IMR-90 (cell line): ENCODE measurements around the gene LGALSL. TPM values are rescaled to one million over a fixed set of nuclear protein-coding genes. Genes with fewer than 3 reads are reported as not detected.

Source experiments
- ATAC-seq: fragments of 200-7000 bp; cut with Tn5 transposase; 2 replicates; pipeline ENCODE4 v1.9.1; 2020; ENCODE audit warnings: low read depth, mild to moderate bottlenecking, moderate library complexity
- BruUV-seq: library from RNA; stranded (reverse); fragments of 400-500 nt; replicated peaks from 2 replicates; lab custom pipeline; 2021; lab: Mats Ljungman, UMichigan
- CTCF ChIA-PET: fragments of 300-600 bp; formaldehyde crosslinking; extraction: SDS; loops from one replicate; lab custom pipeline; 2021; ENCODE audit warnings: antibody characterized with exemption; lab: Yijun Ruan, JAX
- POLR2A ChIA-PET: fragments of 300-600 bp; sonication (Branson Sonifier 250); formaldehyde crosslinking; loops from one replicate; lab custom pipeline; 2022; ENCODE audit warnings: antibody characterized with exemption; ENCODE audit not compliant: unreplicated experiment; lab: Charles Lee
- DNase-seq: peaks from one replicate; pipeline ENCODE4 v3.0.0; 2013
- H2AFZ ChIP-seq: replicated peaks from 2 replicates; pipeline ENCODE3; 2013; ENCODE audit warnings: low read length, mild to moderate bottlenecking; ENCODE audit not compliant: poor library complexity
- H2AK5ac ChIP-seq: 2 replicates; pipeline ENCODE4 v1.6.1; 2013; ENCODE audit warnings: low read depth, low read length, inconsistent platforms
- H2AK9ac ChIP-seq: replicated peaks from 2 replicates; pipeline ENCODE3; 2013; ENCODE audit warnings: mild to moderate bottlenecking, low read depth, low read length, moderate library complexity; ENCODE audit not compliant: poor library complexity
- H2BK120ac ChIP-seq: 2 replicates; pipeline ENCODE4 v1.6.1; 2013; ENCODE audit warnings: low read depth, low read length, inconsistent platforms
- H2BK15ac ChIP-seq: 3 replicates; pipeline ENCODE4 v1.6.1; 2013; ENCODE audit warnings: low read depth, low read length, inconsistent platforms
- H2BK20ac ChIP-seq: 2 replicates; pipeline ENCODE4 v1.6.1; 2013; ENCODE audit warnings: low read depth, mild to moderate bottlenecking, inconsistent platforms, low read length, moderate library complexity
- H2BK5ac ChIP-seq: 2 replicates; pipeline ENCODE4 v1.6.1; 2013; ENCODE audit warnings: mild to moderate bottlenecking, low read depth, low read length, inconsistent platforms; ENCODE audit not compliant: poor library complexity, severe bottlenecking
- H3K14ac ChIP-seq: replicated peaks from 2 replicates; pipeline ENCODE4 v1.6.1; 2013; ENCODE audit warnings: low read depth, low read length, inconsistent platforms
- H3K18ac ChIP-seq: 2 replicates; pipeline ENCODE4 v1.6.1; 2013; ENCODE audit warnings: low read depth, low read length, control low read depth
- H3K23ac ChIP-seq: 2 replicates; pipeline ENCODE4 v1.6.1; 2013; ENCODE audit warnings: low read depth, low read length, inconsistent platforms
- H3K27ac ChIP-seq: 2 replicates; pipeline ENCODE4 v1.5.1; 2013; ENCODE audit warnings: mild to moderate bottlenecking, control low read depth, low read length; ENCODE audit not compliant: insufficient read depth
- H3K27me3 ChIP-seq: 2 replicates; pipeline ENCODE4 v1.6.1; 2013; ENCODE audit warnings: low read length; ENCODE audit not compliant: control insufficient read depth, insufficient read depth
- H3K36me3 ChIP-seq: 2 replicates; pipeline ENCODE4 v1.6.1; 2013; ENCODE audit warnings: low read length, mixed read lengths; ENCODE audit not compliant: control insufficient read depth, insufficient read depth
- H3K4ac ChIP-seq: 2 replicates; pipeline ENCODE4 v1.6.1; 2013; ENCODE audit warnings: low read depth, low read length, inconsistent platforms
- H3K4me1 ChIP-seq: 2 replicates; pipeline ENCODE4 v1.6.1; 2013; ENCODE audit warnings: low read length, mixed read lengths; ENCODE audit not compliant: control insufficient read depth, insufficient read depth
- H3K4me2 ChIP-seq: 2 replicates; pipeline ENCODE4 v1.6.1; 2013; ENCODE audit warnings: low read depth, mild to moderate bottlenecking, control low read depth, low read length, moderate library complexity
- H3K4me3 ChIP-seq: 2 replicates; pipeline ENCODE4 v1.5.1; 2013; ENCODE audit warnings: low read depth, mild to moderate bottlenecking, control low read depth, low read length, moderate library complexity; ENCODE audit not compliant: insufficient read depth
- H3K56ac ChIP-seq: 2 replicates; pipeline ENCODE4 v1.6.1; 2013; ENCODE audit warnings: low read length, inconsistent platforms; ENCODE audit not compliant: insufficient read depth; ENCODE audit errors: extremely low read depth
- H3K79me1 ChIP-seq, 2 experiments: 2 replicates each; pipeline ENCODE4 v1.6.1; 2013; ENCODE audit warnings: low read length in 2 of 2, inconsistent platforms in 1 of 2, low read depth in 1 of 2
- H3K9ac ChIP-seq: 2 replicates; pipeline ENCODE4 v1.6.1; 2013; ENCODE audit warnings: low read depth, low read length, control low read depth
- H3K9me1 ChIP-seq: 2 replicates; pipeline ENCODE4 v1.6.1; 2013; ENCODE audit warnings: low read length, inconsistent platforms; ENCODE audit not compliant: insufficient read depth
- H3K9me3 ChIP-seq: 2 replicates; pipeline ENCODE4 v1.6.1; 2013; ENCODE audit warnings: low read length; ENCODE audit not compliant: control insufficient read depth, insufficient read depth
- H4K20me1 ChIP-seq: 2 replicates; pipeline ENCODE4 v1.6.1; 2013; ENCODE audit warnings: low read length, inconsistent platforms; ENCODE audit not compliant: insufficient read depth
- H4K5ac ChIP-seq: 2 replicates; pipeline ENCODE4 v1.6.1; 2013; ENCODE audit warnings: mild to moderate bottlenecking, low read depth, low read length, control low read depth
- H4K8ac ChIP-seq, 2 experiments: 2 replicates each; pipeline ENCODE4 v1.6.1; 2013; ENCODE audit warnings: low read depth in 2 of 2, low read length in 2 of 2, control low read depth in 1 of 2, inconsistent platforms in 1 of 2
- H4K91ac ChIP-seq: 2 replicates; pipeline ENCODE4 v1.6.1; 2013; ENCODE audit warnings: low read depth, low read length, inconsistent platforms; ENCODE audit not compliant: insufficient read depth
- BHLHE40 ChIP-seq: fragments of 150-350 bp; IDR thresholded peaks from 2 replicates; pipeline ENCODE4 v1.6.1; 2016; ENCODE audit warnings: mild to moderate bottlenecking, low read depth, low read length
- CHD1 ChIP-seq: IDR thresholded peaks from 2 replicates; pipeline ENCODE4 v1.6.1; 2012; ENCODE audit warnings: low read depth, low read length, improper control_type of control experiment
- FOS ChIP-seq: fragments of 150-350 bp; IDR thresholded peaks from 2 replicates; pipeline ENCODE4 v1.6.1; 2016; ENCODE audit warnings: low read depth, low read length
- MAFK ChIP-seq: IDR thresholded peaks from 2 replicates; pipeline ENCODE4 v1.6.1; 2012; ENCODE audit warnings: low read depth, low read length, improper control_type of control experiment
- RCOR1 ChIP-seq: IDR thresholded peaks from 2 replicates; pipeline ENCODE4 v1.6.1; 2012; ENCODE audit warnings: mild to moderate bottlenecking, low read length, improper control_type of control experiment; ENCODE audit not compliant: insufficient replicate concordance
- RFX5 ChIP-seq: IDR thresholded peaks from 2 replicates; pipeline ENCODE4 v1.8.0; 2012; ENCODE audit warnings: low read depth, mild to moderate bottlenecking, low read length, moderate library complexity
- SMC3 ChIP-seq: fragments of 150-350 bp; IDR thresholded peaks from 2 replicates; pipeline ENCODE4 v1.6.1; 2016; ENCODE audit warnings: low read depth, mild to moderate bottlenecking, antibody characterized with exemption, low read length, moderate library complexity
- WGBS, 2 experiments: methylation state at CpG; one replicate each; pipeline versions ENCODE4 v1.1.5 to v1.1.7; 2013; ENCODE audit warnings: missing lambda C conversion rate in 2 of 2; ENCODE audit not compliant: insufficient read length in 1 of 2; ENCODE audit errors: extremely low coverage in 2 of 2; 5-methylcytosine and 5-hydroxymethylcytosine counted together
- dilution Hi-C: fragments of 300-500 bp; cut with HindIII; formaldehyde crosslinking; loops from one replicate; pipeline ENCODE4 v1.14.3; 2018; ENCODE audit warnings: low sequenced_read_pairs; ENCODE audit not compliant: unreplicated experiment
- in situ Hi-C: fragments of 300-500 bp; cut with MboI; formaldehyde crosslinking; loops from 3 replicates; pipeline ENCODE4 v1.14.3; 2019; ENCODE audit warnings: low sequenced_read_pairs, inconsistent platforms, mixed read lengths
- intact Hi-C: fragments of 100-400 bp; cut with micrococcal nuclease; formaldehyde crosslinking; loops from 2 replicates; pipeline ENCODE4 v1.10.0; 2022
- polyA plus RNA-seq, 3 experiments: library from polyadenylated mRNA; depleted of rRNA; stranded (reverse); fragments of >200 nt; gene quantifications; 2 replicates each; pipeline ENCODE4 v1.2.3, GENCODE V29; 2012; ENCODE audit warnings: low replicate concordance in 1 of 3
- total RNA-seq: library from RNA; depleted of rRNA; stranded (reverse); fragments of >200 nt; gene quantifications from 2 replicates; pipeline ENCODE4 v1.2.3, GENCODE V29; 2012
- TF ChIP-seq, protein P1 (sequence below): conservative IDR thresholded peaks from 2 replicates; pipeline ENCODE4 v1.5.1; 2012; ENCODE audit warnings: mild to moderate bottlenecking, low read depth, low read length, improper control_type of control experiment
- TF ChIP-seq, protein P2 (sequence below): fragments of 150-350 bp; IDR thresholded peaks from 2 replicates; pipeline ENCODE4 v1.6.1; 2017; ENCODE audit warnings: mild to moderate bottlenecking, antibody characterized with exemption, low read length, low read depth

Gene LGALSL
- total and polyA plus RNA-seq, 2 of the 4 experiments (the other 2 are of a cell fraction): 0.86 to 2.9 TPM

DNA sequence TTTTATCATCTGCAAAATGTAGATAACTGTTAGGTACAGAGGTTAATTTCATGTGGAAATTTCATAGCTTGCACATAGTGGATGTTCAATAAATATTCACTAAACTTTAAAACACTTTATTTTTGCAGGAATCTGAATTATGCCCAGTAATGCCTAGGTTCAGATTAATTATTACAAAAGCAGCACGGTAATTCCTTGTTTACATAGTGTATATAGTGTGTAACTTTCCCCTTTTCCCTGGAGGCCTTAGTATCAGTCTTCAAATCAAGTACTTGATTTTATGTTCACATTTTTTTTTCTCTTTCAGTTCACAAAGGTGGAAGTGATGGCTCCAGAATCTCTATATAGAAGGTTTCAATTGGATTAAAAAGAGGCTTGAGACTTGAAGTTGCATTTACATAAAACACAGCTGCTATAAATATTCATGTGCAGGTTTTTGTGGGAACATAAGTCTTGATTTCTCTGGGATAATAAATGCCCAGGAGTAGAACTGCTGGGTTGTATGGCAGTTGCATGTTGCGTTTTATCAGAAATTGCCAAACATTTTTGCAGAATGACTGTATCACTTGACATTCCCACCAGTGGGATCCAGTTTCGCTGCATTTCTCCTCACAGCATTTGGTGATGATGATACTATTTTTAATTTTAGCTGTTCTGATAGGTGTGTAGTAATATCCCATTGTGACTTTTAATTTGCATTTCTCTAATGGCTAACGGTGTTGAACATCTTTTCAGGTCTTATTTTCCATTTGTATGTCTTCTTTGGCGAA, 27.6 kb upstream of the LGALSL start:
- no peak overlapping the region for H2BK20ac ChIP-seq
- H3K4me2 ChIP-seq: no peak overlapping the region
- no peak overlapping the region for H3K27ac ChIP-seq
- H3K4me3 ChIP-seq: no peak overlapping the region
- no peak overlapping the region for H3K9ac ChIP-seq
- no peak overlapping the region for H3K23ac ChIP-seq
- no peak overlapping the region for H4K5ac ChIP-seq
- no peak overlapping the region for H4K91ac ChIP-seq
- H2BK120ac ChIP-seq: no peak overlapping the region
- no peaks in the 10 kb centered on the region for H3K36me3 ChIP-seq
- CTCF ChIA-PET: no interaction called here
- H2BK15ac ChIP-seq: no peak overlapping the region
- H3K79me1 ChIP-seq: no peaks in the 10 kb centered on the region
- no peak overlapping the region for H2AFZ ChIP-seq
- DNase-seq (peak; percentile 16), ATAC-seq (no peak)
- no peak overlapping the region for H2AK5ac ChIP-seq
- H4K8ac ChIP-seq: no peak overlapping the region
- no CpG with 5 or more reads among the region's 5 CpGs for WGBS, 2 experiments
- H3K27me3 ChIP-seq: peaks cover 13% of the 10 kb centered on the region
- H3K9me3 ChIP-seq: no peaks in the 10 kb centered on the region
- POLR2A ChIA-PET: no interaction called here
- H3K14ac ChIP-seq: no peak overlapping the region
- no peak overlapping the region for H3K4ac ChIP-seq
- no peak overlapping the region for H2AK9ac ChIP-seq
- BruUV-seq: no TSS peak
- in situ Hi-C loops: no loop called here
- H3K9me1 ChIP-seq: no peaks in the 10 kb centered on the region
- H3K56ac ChIP-seq: no peak overlapping the region
- no peak overlapping the region for H2BK5ac ChIP-seq
- dilution Hi-C loops: no loop called here
- no peak for TF ChIP-seq RFX5
- TF ChIP-seq, protein P1, sequence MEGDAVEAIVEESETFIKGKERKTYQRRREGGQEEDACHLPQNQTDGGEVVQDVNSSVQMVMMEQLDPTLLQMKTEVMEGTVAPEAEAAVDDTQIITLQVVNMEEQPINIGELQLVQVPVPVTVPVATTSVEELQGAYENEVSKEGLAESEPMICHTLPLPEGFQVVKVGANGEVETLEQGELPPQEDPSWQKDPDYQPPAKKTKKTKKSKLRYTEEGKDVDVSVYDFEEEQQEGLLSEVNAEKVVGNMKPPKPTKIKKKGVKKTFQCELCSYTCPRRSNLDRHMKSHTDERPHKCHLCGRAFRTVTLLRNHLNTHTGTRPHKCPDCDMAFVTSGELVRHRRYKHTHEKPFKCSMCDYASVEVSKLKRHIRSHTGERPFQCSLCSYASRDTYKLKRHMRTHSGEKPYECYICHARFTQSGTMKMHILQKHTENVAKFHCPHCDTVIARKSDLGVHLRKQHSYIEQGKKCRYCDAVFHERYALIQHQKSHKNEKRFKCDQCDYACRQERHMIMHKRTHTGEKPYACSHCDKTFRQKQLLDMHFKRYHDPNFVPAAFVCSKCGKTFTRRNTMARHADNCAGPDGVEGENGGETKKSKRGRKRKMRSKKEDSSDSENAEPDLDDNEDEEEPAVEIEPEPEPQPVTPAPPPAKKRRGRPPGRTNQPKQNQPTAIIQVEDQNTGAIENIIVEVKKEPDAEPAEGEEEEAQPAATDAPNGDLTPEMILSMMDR: no peak
- TF ChIP-seq, protein P2, sequence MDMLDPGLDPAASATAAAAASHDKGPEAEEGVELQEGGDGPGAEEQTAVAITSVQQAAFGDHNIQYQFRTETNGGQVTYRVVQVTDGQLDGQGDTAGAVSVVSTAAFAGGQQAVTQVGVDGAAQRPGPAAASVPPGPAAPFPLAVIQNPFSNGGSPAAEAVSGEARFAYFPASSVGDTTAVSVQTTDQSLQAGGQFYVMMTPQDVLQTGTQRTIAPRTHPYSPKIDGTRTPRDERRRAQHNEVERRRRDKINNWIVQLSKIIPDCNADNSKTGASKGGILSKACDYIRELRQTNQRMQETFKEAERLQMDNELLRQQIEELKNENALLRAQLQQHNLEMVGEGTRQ: no peak
- TF ChIP-seq MAFK: no peak
- TF ChIP-seq BHLHE40: no peak
- TF ChIP-seq SMC3: no peak
- TF ChIP-seq CHD1: no peak
- TF ChIP-seq FOS: no peak
- TF ChIP-seq RCOR1: no peak
- no peaks in the 10 kb centered on the region for H4K20me1 ChIP-seq
- H3K18ac ChIP-seq: no peak overlapping the region
- no peaks in the 10 kb centered on the region for H3K4me1 ChIP-seq
- intact Hi-C loops: no loop called here
